Heart left ventricle (tissue), 16 donors: ENCODE data around the gene CHMP3. TPM values are rescaled to one million over a fixed set of nuclear protein-coding genes. Genes with fewer than 3 reads are reported as not detected.
A peak's percentile ranks its signal among the peaks of the same experiment; 100 is the strongest.

Source experiments
- ATAC-seq, 4 donors: fragments of 200-7000 bp; cut with Tn5 transposase; one replicate each; pipeline ENCODE4 v1.9.1; 2020 to 2022; ENCODE audit warnings: moderate library complexity in 4 of 4, mild to moderate bottlenecking in 3 of 4, moderate number of reproducible peaks in 1 of 4
- DNase-seq, 5 donors: peaks; one replicate each; pipeline ENCODE4 v3.0.0-alpha.2; 2020
- H3K27ac ChIP-seq, 12 donors: fragments of 200-600 bp; sonication (generic) in 4 of 12; one replicate each; pipeline versions ENCODE4 v1.5.0 to v1.8.0; 2016 to 2022; ENCODE audit warnings: mild to moderate bottlenecking in 2 of 12
- H3K27me3 ChIP-seq, 9 donors: fragments of 200-600 bp; sonication (generic) in 2 of 9; one replicate each; pipeline versions ENCODE4 v1.5.1 to v1.8.0; 2016 to 2022; ENCODE audit warnings: mild to moderate bottlenecking in 3 of 9
- H3K36me3 ChIP-seq, 9 donors: fragments of 200-600 bp; sonication (generic) in 2 of 9; one replicate each; pipeline versions ENCODE4 v1.5.0 to v1.8.0; 2018 to 2022; ENCODE audit warnings: mild to moderate bottlenecking in 2 of 9
- H3K4me1 ChIP-seq, 12 donors: fragments of 200-600 bp; sonication (generic) in 4 of 12; one replicate each; pipeline versions ENCODE4 v1.5.0 to v1.8.0; 2016 to 2022; ENCODE audit warnings: mild to moderate bottlenecking in 3 of 12
- H3K4me3 ChIP-seq, 12 donors: fragments of 200-600 bp; sonication (generic) in 4 of 12; one replicate each; pipeline versions ENCODE4 v1.5.0 to v1.8.0; 2017 to 2022; ENCODE audit warnings: mild to moderate bottlenecking in 9 of 12, moderate library complexity in 4 of 12
- H3K9me3 ChIP-seq, 12 donors: fragments of 200-600 bp; sonication (generic) in 4 of 12; one replicate each; pipeline versions ENCODE4 v1.5.0 to v1.8.0; 2016 to 2022; ENCODE audit warnings: mild to moderate bottlenecking in 1 of 12
- CTCF ChIP-seq, 12 donors: fragments of 200-600 bp; sonication (generic) in 4 of 12; IDR thresholded peaks; one replicate each; pipeline versions ENCODE4 v1.5.0 to v1.8.0; 2018 to 2022; ENCODE audit warnings: antibody characterized with exemption in 12 of 12, mild to moderate bottlenecking in 5 of 12
- POLR2A ChIP-seq, 2 donors: fragments of 450-650 bp; IDR thresholded peaks; one replicate each; pipeline ENCODE4 v1.6.1; 2017; ENCODE audit warnings: antibody characterized with exemption in 2 of 2, mild to moderate bottlenecking in 2 of 2, moderate library complexity in 2 of 2
- WGBS, 4 donors: extraction: QIAGEN DNeasy Blood & Tissue Kit in 2 of 4; methylation state at CpG; one replicate each; pipeline versions ENCODE4 v1.1.5 to v1.1.7; 2013 to 2018; 5-methylcytosine and 5-hydroxymethylcytosine counted together
- intact Hi-C, 10 donors: fragments of 100-400 bp; cut with DNase I; formaldehyde crosslinking; loops; one replicate each; pipeline versions ENCODE4 v1.11.1 to v1.14.2; 2022
- polyA plus RNA-seq, 2 donors: library from polyadenylated mRNA; stranded (reverse); fragments of 200-250 nt; gene quantifications; one replicate each; pipeline ENCODE4 v1.2.3, GENCODE V29; 2013
- total RNA-seq, 9 donors: library from RNA; depleted of rRNA in 2 of 9; stranded (reverse); fragments of >200 nt in 2 of 9; fragmentation: NEBNext Ultra II Directional in 3 of 9; extraction: Animal tissue kit (Norgen Biotek cat#: 25700) in 3 of 9; gene quantifications; one replicate each; pipeline versions ENCODE4 v1.1.0 to v1.2.4, GENCODE V29; 2016 to 2023
- donor health status: ischemic (EF 13 %, LVEDD 7.1; RV severe dilation, severe dysfunction).
- donor health status: healthy with polysubstance abuse.
- donor health status: DM: no; HTN: yes; CAD: no.
- donor health status: DM: no; HTN: no; CAD: no.
- donor health status: ischemic (EF 25% LVEDD 6.9; RV normal size, moderate dysfunction).
- donor health status: ischemic (EF 25% LVEDD 5.7; RV mildly dilated, moderate dysfunction).
- donor health status: healthy.
- donor health status: DM: yes; HTN: yes; CAD: no.
- donor health status: ischemic (EF 35%, LVEDD 5.7; RV mildly dilated, moderate dysfunction).
- donor health status: nonischemic (EF 11% LVEDD 7.7; RV severe dilation, severe dysfunction).
- donor health status: DM: yes; HTN: yes; CAD: no.
- donor health status: PGD.
- donor health status: ischemic (EF 29% LVEDD 5.4; RV normal size, mild dysfunction).
- donor health status: nonischemic (EF 23%, LVEDD 6.1; RV moderate dilation, normal function).

The CHMP3 gene
- total and polyA plus RNA-seq, 11 donors, result 50.0 to 178 (median 144) TPM

GRCh38 chr2:86488561-86489250 is 74.5 kb downstream of the CHMP3 start:
- Histone ChIP-seq H3K36me3 (peaks cover 0 to 100% (median 100%) of the 10 kb centered on the region in 9 donors), H3K4me1 (peaks cover 0 to 33% (median 14%) of the 10 kb centered on the region in 12 donors), H3K9me3 (no peaks in the 10 kb centered on the region), H3K4me3 (no peak overlapping the region), H3K27me3 (no peaks in the 10 kb centered on the region), H3K27ac (peak overlapping the region in 2 of 12 donors; percentile 8 to 38)
- TF ChIP-seq POLR2A (IDR thresholded peaks at IDR 0.05) (no peak), CTCF (IDR thresholded peaks at IDR 0.05) (no peak)
- DNase-seq (no peak), ATAC-seq (no peak)
- 72 to 79% (median 76%) methylated on average over 7 of the region's 7 CpGs for WGBS, 4 donors
- intact Hi-C loops, result loop anchor here in 1 of 10 donors (10.0 kb wide), 1 partner anchor 136 kb away; the partner anchor contains the start of gene RNF103

GRCh38 chr2:86487062-86487461 is 76.2 kb downstream of the CHMP3 start:
- no peak overlapping the region for H3K27ac ChIP-seq
- H3K27me3 ChIP-seq, result no peaks in the 10 kb centered on the region
- intact Hi-C loops, result loop anchor here in 1 of 10 donors (10.0 kb wide), 1 partner anchor 138 kb away; the partner anchor contains the start of gene RNF103
- ATAC-seq (no peak), DNase-seq (no peak)
- H3K36me3 ChIP-seq, result peaks cover 0 to 100% (median 100%) of the 10 kb centered on the region in 9 donors
- H3K4me1 ChIP-seq, result peaks cover 0 to 37% (median 18%) of the 10 kb centered on the region in 12 donors
- 94 to 99% (median 97%) methylated on average over 2 of the region's 2 CpGs for WGBS, 4 donors
- no peak overlapping the region for H3K4me3 ChIP-seq
- peak in 1 of 12 donors; percentile 27 for TF ChIP-seq CTCF (IDR thresholded peaks at IDR 0.05)
- TF ChIP-seq POLR2A (IDR thresholded peaks at IDR 0.05), result no peak
- H3K9me3 ChIP-seq, result no peaks in the 10 kb centered on the region

- no peak for ATAC-seq
- H3K4me1 ChIP-seq, result peaks cover 0 to 33% (median 12%) of the 10 kb centered on the region in 12 donors
- 86 to 90% (median 89%) methylated on average over 3 of the region's 3 CpGs for WGBS, 4 donors
- peaks cover 0 to 100% (median 100%) of the 10 kb centered on the region in 9 donors for H3K36me3 ChIP-seq
- peak overlapping the region in 1 of 12 donors; percentile 9 for H3K27ac ChIP-seq
- no peak for DNase-seq
- H3K9me3 ChIP-seq, result no peaks in the 10 kb centered on the region
- no peaks in the 10 kb centered on the region for H3K27me3 ChIP-seq
- intact Hi-C loops, result loop anchor here in 1 of 10 donors (10.0 kb wide), 1 partner anchor 139 kb away; the partner anchor contains the start of gene RNF103
- no peak for TF ChIP-seq CTCF (IDR thresholded peaks at IDR 0.05)
- no peak for TF ChIP-seq POLR2A (IDR thresholded peaks at IDR 0.05)
- H3K4me3 ChIP-seq, result no peak overlapping the region
Measured at GRCh38 chr2:86485802-86486201, 77.4 kb downstream of the CHMP3 start.

GRCh38 chr2:86485103-86485502 is 78.1 kb downstream of the CHMP3 start:
- H3K9me3 ChIP-seq, result no peaks in the 10 kb centered on the region
- H3K27ac ChIP-seq, result peak overlapping the region in 4 of 12 donors; percentile 0 to 21 (median 6)

More at GRCh38 chr2:86485103-86485502, 78.1 kb downstream of the CHMP3 start:
- H3K36me3 ChIP-seq, result peaks cover 0 to 100% (median 100%) of the 10 kb centered on the region in 9 donors
- DNase-seq (no peak), ATAC-seq (peak in 2 of 4 donors; percentile 32 to 72)
- no peak for TF ChIP-seq POLR2A (IDR thresholded peaks at IDR 0.05)
- no peak for TF ChIP-seq CTCF (IDR thresholded peaks at IDR 0.05)
- intact Hi-C loops, result loop anchor here in 1 of 10 donors (10.0 kb wide), 1 partner anchor 140 kb away; the partner anchor contains the start of gene RNF103
- H3K4me1 ChIP-seq, result peaks cover 0 to 40% (median 15%) of the 10 kb centered on the region in 12 donors
- H3K4me3 ChIP-seq, result no peak overlapping the region
- no peaks in the 10 kb centered on the region for H3K27me3 ChIP-seq
